GM19351 (cell line): Measurements from ENCODE around the gene APOOL.
"Not testable (repeated sequence)": the region's sequence is repeated elsewhere in the genome, so short reads cannot be mapped to it uniquely, and the experiment has no call there.

Experiments used
- ATAC-seq: cut with Tn5 transposase; IDR thresholded peaks from one replicate; pipeline ENCODE4 v1.9.1; 2021; ENCODE audit warnings: mild to moderate bottlenecking, moderate library complexity; ENCODE audit not compliant: unreplicated experiment

APOOL gene

DNA sequence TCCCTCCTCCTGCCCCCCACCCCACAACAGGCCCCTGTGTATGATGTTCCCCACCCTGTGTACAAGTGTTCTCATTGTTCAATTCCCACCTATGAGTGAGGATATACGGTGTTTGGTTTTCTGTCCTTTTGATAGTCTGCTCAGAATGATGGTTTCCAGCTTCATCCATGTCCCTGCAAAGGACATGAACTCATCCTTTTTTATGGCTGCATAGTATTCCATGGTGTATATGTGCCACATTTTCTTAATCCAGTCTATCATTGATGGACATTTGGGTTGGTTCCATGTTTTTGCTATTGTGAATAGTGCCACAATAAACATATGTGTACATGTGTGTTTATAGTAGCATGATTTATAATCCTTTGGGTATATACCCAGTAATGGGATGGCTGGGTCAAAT, 73.6 kb downstream of the APOOL start:
- ATAC-seq: not testable (repeated sequence)

DNA sequence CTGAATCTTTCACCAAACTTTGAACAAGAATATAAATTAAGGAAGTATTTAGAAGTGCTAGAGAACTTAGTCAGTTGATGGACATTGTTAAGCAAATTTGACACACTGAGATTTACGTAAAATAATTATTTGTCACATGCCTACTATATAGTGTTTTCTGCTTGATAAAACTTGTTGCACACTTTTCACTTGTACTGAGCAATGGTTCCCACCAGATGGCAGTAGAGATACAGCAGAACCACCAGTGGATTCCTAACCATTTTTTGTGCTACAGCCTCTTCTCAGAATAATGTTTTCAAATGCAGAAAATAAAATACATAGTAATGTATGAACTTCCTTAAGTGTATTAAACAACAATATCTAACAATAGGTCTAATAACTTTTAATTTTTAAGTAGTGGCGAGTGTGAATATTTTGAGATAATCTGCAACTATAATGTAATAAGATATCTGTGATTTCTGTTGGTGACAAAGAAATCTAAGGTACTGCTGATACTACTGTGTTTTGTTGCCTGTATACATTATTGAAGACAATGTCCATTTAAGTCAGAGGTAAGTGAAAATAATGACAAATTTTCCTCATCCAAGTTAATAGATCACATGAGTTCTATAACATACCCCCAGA, 81.2 kb downstream of the APOOL start:
- peak; percentile 95 for ATAC-seq

DNA sequence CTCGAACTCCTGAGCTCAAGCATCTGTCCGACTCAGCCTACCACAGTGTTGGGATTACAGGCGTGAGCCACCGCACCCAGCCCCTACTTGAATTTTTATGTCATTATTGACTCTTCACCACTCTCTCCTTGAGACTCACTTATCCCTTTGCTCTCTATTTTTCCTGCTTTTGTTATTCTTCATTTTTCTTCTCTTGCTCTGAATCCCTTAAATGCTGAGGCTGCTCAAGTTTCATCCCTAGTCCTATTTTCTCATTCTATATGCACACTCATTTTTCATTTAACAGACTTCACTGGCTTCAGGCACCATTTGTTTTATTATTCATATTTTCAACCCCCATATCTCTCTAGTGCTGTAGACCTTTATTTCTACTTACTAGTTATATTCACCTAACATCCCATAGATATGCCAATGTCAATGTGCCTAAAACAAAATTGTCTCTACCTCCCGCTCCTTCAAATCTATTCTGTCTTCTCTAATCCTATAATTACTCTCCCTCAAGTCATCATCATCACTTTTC, 85.7 kb downstream of the APOOL start:
- no peak for ATAC-seq

DNA sequence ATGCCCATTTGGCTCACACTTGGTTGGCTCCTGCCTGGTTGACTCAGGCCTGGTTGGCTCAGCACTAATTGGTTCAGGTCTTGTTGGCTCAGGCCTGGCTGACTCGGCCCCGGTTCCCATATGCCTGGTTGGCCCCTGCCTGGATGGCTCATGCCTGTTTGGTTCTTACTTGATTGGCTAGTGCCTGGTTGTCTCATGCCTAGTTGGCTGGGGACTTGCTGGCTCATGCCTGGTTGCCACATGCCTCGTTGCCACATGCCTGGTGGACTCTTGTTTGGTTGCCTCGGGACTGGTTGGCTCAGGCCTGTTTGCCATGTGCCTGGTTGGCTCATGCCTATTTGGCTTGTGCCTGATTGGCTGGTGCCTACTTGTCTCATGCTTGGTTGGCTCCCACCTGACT, 103.7 kb downstream of the APOOL start:
- ATAC-seq: no peak

DNA sequence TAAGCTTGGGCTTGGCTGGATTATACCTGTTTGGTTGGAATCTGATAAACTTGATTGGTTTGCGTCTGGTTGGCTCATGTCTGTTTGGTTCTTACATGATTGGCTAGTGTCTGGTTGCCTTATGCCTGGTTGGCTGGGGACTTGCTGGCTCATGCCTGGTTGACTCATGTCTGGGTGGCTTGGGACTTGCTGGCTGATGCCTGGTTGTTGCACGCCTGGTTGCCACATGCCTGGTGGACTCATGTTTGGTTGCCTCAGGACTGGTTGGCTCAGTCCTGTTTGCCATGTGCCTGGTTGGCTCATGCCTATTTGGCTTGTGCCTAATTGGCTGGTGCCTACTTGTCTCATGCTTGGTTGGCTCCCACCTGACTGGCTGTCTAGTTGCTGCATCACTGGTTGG, 104.5 kb downstream of the APOOL start:
- no peak for ATAC-seq

DNA sequence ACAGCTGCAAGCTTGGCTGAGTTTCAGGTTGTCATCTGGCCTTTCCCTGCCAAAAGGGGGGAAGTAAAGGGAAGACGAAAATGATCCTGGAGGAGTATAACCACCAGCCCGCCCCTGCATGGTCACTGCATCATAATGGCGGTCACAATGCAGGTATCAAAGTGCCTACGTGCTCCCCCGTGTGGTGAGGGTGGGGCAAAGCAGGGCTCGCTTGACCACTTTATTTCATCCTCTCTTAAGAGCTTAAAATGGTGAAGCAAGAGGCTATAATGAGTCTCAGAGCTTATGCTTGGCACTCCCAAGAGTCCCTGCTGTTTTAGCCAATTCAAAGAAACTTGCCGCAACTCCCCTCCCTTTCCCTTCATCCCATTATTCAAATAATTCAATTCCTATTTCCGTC, 105.6 kb downstream of the APOOL start:
- peak; percentile 88 for ATAC-seq

DNA sequence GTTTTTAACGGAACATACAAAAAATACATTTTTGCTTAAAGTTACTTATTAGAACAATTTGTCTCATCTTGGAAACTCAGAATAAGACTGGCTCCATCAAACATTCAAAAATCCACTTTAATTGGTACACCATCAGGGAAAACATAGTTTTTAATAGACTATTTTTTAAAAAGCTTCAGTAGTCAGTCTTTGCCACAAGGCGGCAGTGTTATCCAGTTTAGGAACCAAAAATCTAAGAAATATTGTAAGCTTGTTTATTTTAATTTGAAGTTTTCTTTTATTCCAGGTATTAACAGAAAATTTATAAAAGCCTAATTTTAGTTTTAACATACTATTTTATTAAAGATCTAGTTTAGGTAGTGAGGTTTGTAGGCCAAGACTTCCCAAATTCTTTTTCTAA, 107.7 kb downstream of the APOOL start:
- no peak for ATAC-seq

DNA sequence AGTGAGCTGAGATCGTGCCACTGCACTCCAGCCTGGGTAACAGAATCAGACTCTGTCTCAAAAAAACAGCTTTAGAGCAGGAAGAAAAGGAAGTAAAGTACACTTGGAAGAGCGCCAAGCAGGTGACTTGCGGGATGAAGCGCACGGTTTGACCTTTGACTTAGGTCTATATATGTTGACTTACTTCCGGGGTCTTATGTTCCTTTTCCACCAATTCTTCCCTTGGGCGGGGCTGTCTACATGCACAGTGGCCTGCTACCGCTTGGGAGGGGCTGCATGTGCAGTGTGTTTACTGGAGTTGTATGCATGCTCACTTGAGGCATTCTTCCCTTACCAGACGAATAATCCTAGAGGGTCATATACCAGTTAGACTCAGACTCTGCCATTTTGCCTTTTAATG, 108.6 kb downstream of the APOOL start:
- ATAC-seq: no peak

DNA sequence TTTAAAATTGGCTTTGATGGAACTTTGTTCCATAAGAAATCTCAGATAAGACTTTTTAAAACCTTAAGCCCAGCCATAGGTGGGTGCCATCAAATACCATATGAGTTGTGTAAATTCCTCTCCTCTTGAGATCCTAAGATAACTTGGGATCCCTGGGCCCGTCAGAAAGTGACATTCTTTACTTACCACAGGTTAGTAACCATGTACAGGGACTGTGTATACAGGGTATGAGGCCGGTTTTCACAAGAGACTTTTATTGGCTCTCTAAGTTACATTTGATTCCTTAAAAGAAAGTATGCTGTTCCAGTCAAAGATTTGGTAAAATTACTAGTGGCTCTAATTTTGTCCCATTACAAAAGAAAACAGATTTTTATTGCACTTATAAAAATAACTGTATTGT, 110.1 kb downstream of the APOOL start:
- ATAC-seq: no peak

DNA sequence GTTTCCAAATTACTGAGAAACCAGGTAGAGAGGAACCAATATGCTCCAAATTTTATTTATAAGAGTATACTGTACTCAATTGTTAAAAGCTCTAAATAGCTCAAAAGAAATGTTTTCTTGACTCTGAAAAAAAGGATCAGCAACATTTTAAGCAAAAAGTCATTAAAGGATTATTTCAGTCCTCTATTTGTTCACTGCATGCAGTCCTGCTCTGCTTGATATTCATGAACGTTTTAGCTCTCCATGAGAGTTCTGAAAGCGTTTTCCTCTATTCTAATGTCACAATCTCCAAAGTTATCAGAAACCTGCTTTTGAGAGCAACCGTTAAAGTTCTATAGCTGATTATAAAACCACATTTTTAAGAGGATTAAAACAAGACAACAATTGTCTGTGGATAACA, 110.5 kb downstream of the APOOL start:
- no peak for ATAC-seq

DNA sequence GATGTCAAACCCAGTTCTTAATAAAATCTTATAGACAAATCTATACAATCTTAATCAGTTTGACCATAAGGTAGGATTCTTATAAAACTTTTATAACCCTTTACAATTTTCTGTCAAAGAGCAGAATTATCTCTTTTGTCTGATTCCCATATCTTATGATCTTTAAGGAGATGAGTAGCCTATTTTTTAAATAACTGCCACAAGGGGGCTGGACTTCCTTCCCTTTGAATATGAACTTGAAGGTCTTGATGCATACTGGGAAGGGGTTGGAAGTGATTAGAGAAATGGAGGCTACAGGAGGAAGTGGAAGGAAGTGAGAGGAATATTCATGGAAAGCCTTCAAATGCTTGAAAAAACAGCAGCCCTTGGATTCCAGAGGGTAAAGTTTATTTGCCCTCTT, 111.1 kb downstream of the APOOL start:
- ATAC-seq: no peak

DNA sequence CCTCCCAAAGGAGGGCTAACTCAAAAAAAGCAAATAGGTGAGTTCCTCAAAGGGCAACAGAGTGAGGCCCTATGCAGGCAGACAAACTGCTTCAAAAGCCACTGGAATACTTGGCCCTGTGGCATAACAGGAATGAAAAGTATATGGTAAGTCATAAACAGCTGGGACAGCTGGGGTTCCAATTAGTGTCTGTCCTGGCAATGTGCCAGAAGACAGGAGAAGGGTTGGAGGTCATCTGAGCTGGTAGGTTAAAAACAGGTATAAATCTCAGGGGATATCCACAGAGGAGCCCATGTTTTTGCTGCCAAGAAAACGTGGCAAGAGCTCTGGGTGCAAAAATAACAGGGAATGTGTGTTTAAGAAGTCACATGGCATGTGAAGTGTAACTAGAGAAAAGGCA, 111.6 kb downstream of the APOOL start:
- ATAC-seq: no peak

DNA sequence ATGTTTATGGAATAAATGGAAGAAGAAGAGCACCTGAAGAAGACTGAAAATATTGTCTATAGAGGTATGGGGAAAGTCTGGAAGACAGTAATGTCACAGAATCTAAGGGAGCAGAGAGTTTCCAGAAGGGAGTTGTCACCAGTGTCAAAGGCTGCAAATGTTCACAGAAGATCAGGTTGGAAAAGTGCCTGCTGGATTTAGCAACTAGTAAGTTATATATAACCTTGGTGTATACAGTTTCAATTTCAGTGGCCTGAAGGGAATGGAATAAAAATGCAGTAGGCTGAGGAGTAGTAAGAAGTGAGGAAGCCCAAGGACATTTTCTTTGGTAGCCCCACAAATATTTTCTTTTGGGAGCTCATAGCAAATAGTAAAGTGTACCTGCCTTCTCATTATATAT, 132.7 kb downstream of the APOOL start:
- no peak for ATAC-seq

DNA sequence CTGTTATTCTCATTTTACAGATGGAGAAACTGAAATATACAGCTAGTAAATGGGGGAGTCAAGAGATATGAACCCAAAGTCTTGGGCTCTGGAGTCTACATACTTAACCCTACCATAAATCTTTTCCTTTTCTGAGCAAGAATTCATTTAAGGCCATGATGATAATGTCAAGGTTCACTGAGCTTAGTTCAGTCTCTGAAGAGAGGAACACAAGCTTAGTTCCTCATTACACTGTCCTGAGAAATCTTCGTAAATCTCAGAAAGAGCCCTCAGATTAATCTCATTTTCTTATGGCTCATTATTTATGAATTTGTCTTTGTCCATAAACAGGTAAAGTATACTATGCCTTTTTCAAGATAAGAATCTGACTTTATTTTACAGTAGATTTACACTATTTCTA, 135.7 kb downstream of the APOOL start:
- no peak for ATAC-seq

DNA sequence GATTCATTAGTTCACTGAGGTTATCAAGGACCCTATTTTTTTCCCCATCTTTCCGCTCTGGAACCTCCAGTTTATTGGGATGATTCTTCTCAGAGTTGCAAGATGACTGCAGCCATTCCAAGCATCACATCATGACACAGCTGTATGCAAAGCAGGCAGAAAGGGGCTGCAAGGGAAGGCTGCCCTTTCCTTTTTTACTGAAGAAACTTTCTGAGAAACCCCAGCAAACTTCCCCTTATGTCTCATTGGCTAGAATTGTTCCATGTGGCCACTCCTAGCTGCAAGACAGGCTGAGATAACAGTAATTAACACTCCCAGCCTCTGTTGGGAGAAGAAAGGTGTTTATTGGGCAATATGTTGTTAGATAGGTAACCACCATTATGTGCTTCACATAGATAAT, 137.3 kb downstream of the APOOL start:
- no peak for ATAC-seq
